ENCODE data around the gene CTBP1.

DNA sequence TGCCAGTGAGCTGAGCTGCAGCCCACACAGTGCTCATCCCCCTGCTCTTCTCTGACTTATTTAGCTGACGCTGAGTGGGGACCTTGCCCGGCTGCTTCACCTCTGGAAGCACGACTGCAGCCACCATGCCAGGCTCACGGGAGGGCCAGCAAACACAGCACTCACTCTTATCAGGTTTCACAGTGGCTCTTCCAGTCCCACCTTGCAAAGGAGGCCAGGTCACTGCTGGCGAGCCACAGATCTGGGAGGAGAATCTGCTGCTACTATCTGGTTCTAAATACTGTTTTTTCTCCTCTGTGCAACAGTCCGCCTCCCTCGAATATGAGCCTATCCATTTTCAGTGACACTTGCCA, 69.9 kb downstream of the CTBP1 start:
- TF ChIP-seq CTCF (IDR thresholded peaks at IDR 0.05): no peak
- TF ChIP-seq POLR2A (IDR thresholded peaks at IDR 0.05): no peak
- no peak for TF ChIP-seq POLR2AphosphoS5 (IDR thresholded peaks at IDR 0.05)

All from breast epithelium (tissue), 3 donors.